SK-N-SH treated with all-trans-retinoic acid at 6 μM for 48 hours (cell line): ENCODE measurements around the gene RPTN.

ENCODE experiments used
- ESRRG ChIP-seq: fragments of 250-450 bp; sonication (Bioruptor Pico); IDR thresholded peaks from 2 replicates; pipeline ENCODE4 v1.6.1; 2021; ENCODE audit warnings: mild to moderate bottlenecking
- ISL1 ChIP-seq: fragments of 250-450 bp; sonication (Bioruptor Pico); IDR thresholded peaks from 2 replicates; pipeline ENCODE4 v2.1.2; 2022; ENCODE audit warnings: mild to moderate bottlenecking, moderate library complexity
- TCF4 ChIP-seq: fragments of 250-450 bp; sonication (Bioruptor Pico); IDR thresholded peaks from 2 replicates; pipeline ENCODE4 v1.8.0; 2021; ENCODE audit warnings: mild to moderate bottlenecking, moderate library complexity, borderline replicate concordance
- TOX ChIP-seq: fragments of 250-450 bp; sonication (Bioruptor Pico); IDR thresholded peaks from 2 replicates; pipeline ENCODE4 v1.8.0; 2021; ENCODE audit warnings: mild to moderate bottlenecking, moderate library complexity, borderline replicate concordance
- ZFP3 ChIP-seq: fragments of 250-450 bp; sonication (Bioruptor Pico); IDR thresholded peaks from 2 replicates; pipeline ENCODE4 v1.5.0; 2020; ENCODE audit warnings: mild to moderate bottlenecking, moderate library complexity
- TF ChIP-seq, protein P1 (sequence below): fragments of 250-450 bp; sonication (Bioruptor Pico); IDR thresholded peaks from 2 replicates; pipeline ENCODE4 v1.5.1; 2020; ENCODE audit warnings: low read depth, mild to moderate bottlenecking, moderate library complexity
- TF ChIP-seq, protein P2 (sequence below): fragments of 250-450 bp; sonication (Bioruptor Pico); IDR thresholded peaks from 2 replicates; pipeline ENCODE4 v1.8.0; 2020; ENCODE audit warnings: mild to moderate bottlenecking, moderate library complexity, borderline replicate concordance

DNA sequence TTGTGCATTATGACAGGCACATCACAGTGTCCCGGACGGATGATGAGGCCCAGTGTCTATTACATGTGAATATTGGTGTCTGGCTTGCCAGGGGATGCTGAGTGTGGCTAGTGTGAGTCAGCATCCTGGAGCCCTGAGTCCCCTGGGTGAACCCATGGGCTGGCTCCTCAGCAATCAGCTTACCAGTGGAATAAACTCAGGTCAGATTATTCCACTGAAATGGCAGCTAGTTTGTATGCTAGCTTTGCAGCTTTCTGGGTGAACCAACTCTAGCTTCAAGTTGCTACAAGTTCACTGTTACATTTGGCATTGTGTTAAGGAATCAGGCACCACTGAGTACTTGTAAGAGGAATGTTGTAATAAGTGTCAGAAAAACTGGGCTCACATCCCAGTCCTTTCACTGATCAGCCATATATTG, 23.9 kb upstream of the RPTN start:
- TF ChIP-seq TCF4 (CRISPR knock-in tag) (no peak), TOX (no peak), ZFP3 (CRISPR knock-in tag) (no peak), ESRRG (CRISPR knock-in tag) (no peak), ISL1 (CRISPR knock-in tag) (no peak)
- TF ChIP-seq, protein P1, sequence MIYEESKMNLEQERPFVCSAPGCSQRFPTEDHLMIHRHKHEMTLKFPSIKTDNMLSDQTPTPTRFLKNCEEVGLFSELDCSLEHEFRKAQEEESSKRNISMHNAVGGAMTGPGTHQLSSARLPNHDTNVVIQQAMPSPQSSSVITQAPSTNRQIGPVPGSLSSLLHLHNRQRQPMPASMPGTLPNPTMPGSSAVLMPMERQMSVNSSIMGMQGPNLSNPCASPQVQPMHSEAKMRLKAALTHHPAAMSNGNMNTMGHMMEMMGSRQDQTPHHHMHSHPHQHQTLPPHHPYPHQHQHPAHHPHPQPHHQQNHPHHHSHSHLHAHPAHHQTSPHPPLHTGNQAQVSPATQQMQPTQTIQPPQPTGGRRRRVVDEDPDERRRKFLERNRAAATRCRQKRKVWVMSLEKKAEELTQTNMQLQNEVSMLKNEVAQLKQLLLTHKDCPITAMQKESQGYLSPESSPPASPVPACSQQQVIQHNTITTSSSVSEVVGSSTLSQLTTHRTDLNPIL (CRISPR knock-in tag): no peak
- TF ChIP-seq, protein P2, sequence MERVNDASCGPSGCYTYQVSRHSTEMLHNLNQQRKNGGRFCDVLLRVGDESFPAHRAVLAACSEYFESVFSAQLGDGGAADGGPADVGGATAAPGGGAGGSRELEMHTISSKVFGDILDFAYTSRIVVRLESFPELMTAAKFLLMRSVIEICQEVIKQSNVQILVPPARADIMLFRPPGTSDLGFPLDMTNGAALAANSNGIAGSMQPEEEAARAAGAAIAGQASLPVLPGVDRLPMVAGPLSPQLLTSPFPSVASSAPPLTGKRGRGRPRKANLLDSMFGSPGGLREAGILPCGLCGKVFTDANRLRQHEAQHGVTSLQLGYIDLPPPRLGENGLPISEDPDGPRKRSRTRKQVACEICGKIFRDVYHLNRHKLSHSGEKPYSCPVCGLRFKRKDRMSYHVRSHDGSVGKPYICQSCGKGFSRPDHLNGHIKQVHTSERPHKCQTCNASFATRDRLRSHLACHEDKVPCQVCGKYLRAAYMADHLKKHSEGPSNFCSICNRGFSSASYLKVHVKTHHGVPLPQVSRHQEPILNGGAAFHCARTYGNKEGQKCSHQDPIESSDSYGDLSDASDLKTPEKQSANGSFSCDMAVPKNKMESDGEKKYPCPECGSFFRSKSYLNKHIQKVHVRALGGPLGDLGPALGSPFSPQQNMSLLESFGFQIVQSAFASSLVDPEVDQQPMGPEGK: no peak
